ENCODE data around the gene AGXT.
"Not testable (repeated sequence)": the region's sequence is repeated elsewhere in the genome, so short reads cannot be mapped to it uniquely, and the experiment has no call there.

GRCh38 chr2:240846309-240846708 lies 22.3 kb upstream of the AGXT start:
- TF ChIP-seq POLR2A, CTCF, POLR2AphosphoS5 (IDR thresholded peaks at IDR 0.05): not testable (repeated sequence)
